Transverse colon (tissue), 4 donors: ENCODE results near the gene LINS1. TPM values are rescaled to one million over a fixed set of nuclear protein-coding genes. Genes with fewer than 3 reads are reported as not detected.

Experiments used
- DNase-seq: peaks from one replicate; pipeline ENCODE4 v3.0.0-alpha.2; 2019
- H3K27ac ChIP-seq, 4 donors: fragments of 200-600 bp; sonication (generic); 2 replicates each; pipeline ENCODE4 v1.5.1; 2016 to 2018; ENCODE audit warnings: inconsistent platforms in 4 of 4
- H3K27me3 ChIP-seq: fragments of 200-600 bp; sonication (generic); 2 replicates; pipeline ENCODE4 v1.5.1; 2017; ENCODE audit warnings: inconsistent platforms
- H3K36me3 ChIP-seq, 4 donors: fragments of 200-600 bp; sonication (generic); 2 replicates each; pipeline ENCODE4 v1.5.1; 2017 to 2019; ENCODE audit warnings: inconsistent platforms in 4 of 4
- H3K4me1 ChIP-seq, 4 donors: fragments of 200-600 bp; sonication (generic); 2 replicates each; pipeline ENCODE4 v1.5.1; 2017 to 2020; ENCODE audit warnings: inconsistent platforms in 4 of 4
- H3K4me3 ChIP-seq, 4 donors: fragments of 200-600 bp; sonication (generic); 1 replicate in 1 of 4; 2 replicates in 3 of 4; pipeline versions ENCODE4 v1.5.1 to v1.6.1; 2017 to 2019; ENCODE audit warnings: inconsistent platforms in 4 of 4
- H3K9me3 ChIP-seq, 2 donors: fragments of 200-600 bp; sonication (generic); 2 replicates each; pipeline ENCODE4 v1.5.1; 2017 to 2019; ENCODE audit warnings: inconsistent platforms in 2 of 2
- CTCF ChIP-seq, 5 experiments: fragments of 200-600 bp in 3 of 5; fragments of 450-650 bp in 2 of 5; sonication (generic) in 3 of 5; IDR thresholded peaks; 1 replicate in 2 of 5; 2 replicates in 3 of 5; pipeline ENCODE4 v1.5.1; 2016 to 2017; ENCODE audit warnings: antibody characterized with exemption in 5 of 5, inconsistent platforms in 3 of 5, mild to moderate bottlenecking in 2 of 5, moderate library complexity in 1 of 5
- EP300 ChIP-seq: sonication (generic); formaldehyde crosslinking; IDR thresholded peaks from one replicate; pipeline ENCODE4 v1.6.1; 2017; ENCODE audit warnings: antibody characterized with exemption, low read depth
- POLR2A ChIP-seq: fragments of 450-650 bp; IDR thresholded peaks from one replicate; pipeline ENCODE4 v1.6.1; 2016; ENCODE audit warnings: antibody characterized with exemption, mild to moderate bottlenecking, moderate library complexity
- POLR2AphosphoS5 ChIP-seq, 3 donors: sonication (generic); formaldehyde crosslinking; IDR thresholded peaks; one replicate each; pipeline ENCODE4 v1.6.1; 2016; ENCODE audit warnings: antibody characterized with exemption in 3 of 3
- WGBS, 2 donors: methylation state at CpG; one replicate each; pipeline ENCODE4 v1.1.5; 2018; ENCODE audit warnings: low coverage in 1 of 2; 5-methylcytosine and 5-hydroxymethylcytosine counted together
- in situ Hi-C, 4 donors: fragments of 200-750 bp; cut with MboI; loops; one replicate each; pipeline versions ENCODE4 v1.15.0 to v1.15.1; 2017; ENCODE audit warnings: low sequenced_read_pairs in 3 of 4, low pct_ligation_motif_present in 1 of 4, low pct_unique_long_range_greater_than_20kb in 1 of 4
- intact Hi-C: fragments of 100-400 bp; cut with DNase I; formaldehyde crosslinking; loops from one replicate; pipeline ENCODE4 v1.15.1; 2023; ENCODE audit warnings: low total_unique reads
- total RNA-seq, 4 donors: library from RNA; depleted of rRNA; stranded (reverse); fragments of >200 nt; gene quantifications; one replicate each; pipeline ENCODE4 v1.1.0, GENCODE V29; 2016

LINS1 gene
- 10 to 100 TPM; 24.7 to 48.9 (median 39.2) TPM for total RNA-seq

GRCh38 chr15:100602064-100602822, at the start of gene LINS1, which contains the start of gene ASB7:
Gene LINS1, minus strand, starts transcription at chr15:100602184. Its CDS starts 21,342 bp downstream, at chr15:100580842.
Gene ASB7, plus strand, starts transcription at chr15:100602589. Its CDS starts 9,628 bp downstream, at chr15:100612217.
- peak within 1 kb of the TSS; percentile 70 to 98 (median 89) for H3K4me3 ChIP-seq
- H3K4me1 ChIP-seq = peaks cover 12 to 44% (median 23%) of the 10 kb centered on the region in 4 donors
- H3K27ac ChIP-seq = peak within 1 kb of the TSS; percentile 85 to 94 (median 91)
- in situ Hi-C loops = no loop called here
- peaks cover 0 to 9% (median 0%) of the 10 kb centered on the region in 4 donors for H3K36me3 ChIP-seq
- TF ChIP-seq EP300 = no peak
- peak; percentile 24 for TF ChIP-seq POLR2A
- TF ChIP-seq CTCF (IDR thresholded peaks at IDR 0.05) = no peak
- peak; percentile 67 to 76 (median 76) for TF ChIP-seq POLR2AphosphoS5 (IDR thresholded peaks at IDR 0.05)
- H3K27me3 ChIP-seq = no peaks in the 10 kb centered on the region
- WGBS, 2 donors = 0% methylated on average over 32 of the region's 51 CpGs; no CpG with 5 or more reads in 1 of the 2 donors
- peak; percentile 100 for DNase-seq
- intact Hi-C loops = no loop called here
- no peaks in the 10 kb centered on the region for H3K9me3 ChIP-seq

GRCh38 chr15:100651253-100651652, 49.3 kb upstream of the LINS1 start:
- no peaks in the 10 kb centered on the region for H3K36me3 ChIP-seq
- TF ChIP-seq POLR2A (no peak), POLR2AphosphoS5 (IDR thresholded peaks at IDR 0.05) (no peak), CTCF (IDR thresholded peaks at IDR 0.05) (no peak), EP300 (no peak)
- H3K4me3 ChIP-seq = no peak overlapping the region
- no peak for DNase-seq
- H3K27ac ChIP-seq = no peak overlapping the region
- no peaks in the 10 kb centered on the region for H3K9me3 ChIP-seq
- WGBS, 2 donors = 90 to 95% methylated on average over 4 to 5 of the region's 5 CpGs
- no peaks in the 10 kb centered on the region for H3K27me3 ChIP-seq
- H3K4me1 ChIP-seq = no peaks in the 10 kb centered on the region
- in situ Hi-C loops = loop anchor here in 1 of 4 donors (25.0 kb wide), 1 partner anchor 211 kb away; no protein-coding TSS in a partner anchor
- intact Hi-C loops = no loop called here

GRCh38 chr15:100650685-100651084, 48.7 kb upstream of the LINS1 start:
- intact Hi-C loops = no loop called here
- DNase-seq = no peak
- Histone ChIP-seq H3K4me3 (no peak overlapping the region), H3K9me3 (no peaks in the 10 kb centered on the region), H3K36me3 (no peaks in the 10 kb centered on the region), H3K27me3 (no peaks in the 10 kb centered on the region), H3K27ac (no peak overlapping the region), H3K4me1 (no peaks in the 10 kb centered on the region)
- 69 to 90% methylated on average over 1 of the region's 1 CpG for WGBS, 2 donors
- in situ Hi-C loops = loop anchor here in 1 of 4 donors (25.0 kb wide), 1 partner anchor 212 kb away; no protein-coding TSS in a partner anchor
- TF ChIP-seq POLR2A (no peak), CTCF (IDR thresholded peaks at IDR 0.05) (peak in 3 of 5 experiments; percentile 14 to 17 (median 15))

GRCh38 chr15:100648951-100649350, 47.0 kb upstream of the LINS1 start:
- Histone ChIP-seq H3K36me3 (no peaks in the 10 kb centered on the region), H3K4me3 (no peak overlapping the region), H3K9me3 (no peaks in the 10 kb centered on the region), H3K27ac (no peak overlapping the region), H3K27me3 (no peaks in the 10 kb centered on the region), H3K4me1 (no peaks in the 10 kb centered on the region)
- no peak for DNase-seq
- intact Hi-C loops = no loop called here
- in situ Hi-C loops = loop anchor here in 3 of 4 donors (25.0 kb wide), 2 partner anchors 213 to 613 kb away; partner anchors contain the start of gene CHSY1 (in 3 of the 3)
- no peak for TF ChIP-seq POLR2AphosphoS5 (IDR thresholded peaks at IDR 0.05)
- TF ChIP-seq EP300 = no peak
- TF ChIP-seq CTCF (IDR thresholded peaks at IDR 0.05) = no peak
- no peak for TF ChIP-seq POLR2A
- 90 to 91% methylated on average over 8 of the region's 8 CpGs for WGBS, 2 donors
